SK-N-SH treated with all-trans-retinoic acid at 6 μM for 48 hours (cell line): ENCODE measurements around the gene SHC4.

Experiments
- CSDC2 ChIP-seq: fragments of 250-450 bp; sonication (Bioruptor Pico); IDR thresholded peaks from 2 replicates; pipeline ENCODE4 v1.5.0; 2020; ENCODE audit warnings: mild to moderate bottlenecking, moderate library complexity
- GLIS3 ChIP-seq: fragments of 250-450 bp; sonication (Bioruptor Pico); IDR thresholded peaks from 2 replicates; pipeline ENCODE4 v1.5.0; 2020; ENCODE audit warnings: mild to moderate bottlenecking, moderate library complexity
- PATZ1 ChIP-seq: fragments of 250-450 bp; sonication (Bioruptor Pico); IDR thresholded peaks from 2 replicates; pipeline ENCODE4 v1.8.0; 2020; ENCODE audit warnings: mild to moderate bottlenecking, moderate library complexity, borderline replicate concordance
- SNAI2 ChIP-seq: fragments of 250-450 bp; sonication (Bioruptor Pico); IDR thresholded peaks from 2 replicates; pipeline ENCODE4 v1.5.0; 2020; ENCODE audit warnings: mild to moderate bottlenecking, moderate library complexity
- ZC3H10 ChIP-seq: fragments of 250-450 bp; sonication (Bioruptor Pico); IDR thresholded peaks from 2 replicates; pipeline ENCODE4 v1.5.1; 2021; ENCODE audit warnings: mild to moderate bottlenecking, moderate library complexity

GRCh38 chr15:48798319-48798718 is 165.4 kb downstream of the SHC4 start:
- TF ChIP-seq SNAI2 (CRISPR knock-in tag) (no peak), GLIS3 (CRISPR knock-in tag) (no peak), CSDC2 (CRISPR knock-in tag) (no peak), ZC3H10 (CRISPR knock-in tag) (no peak), PATZ1 (no peak)
